Neuronal stem cell (in vitro differentiated cells): ENCODE results near the gene STUB1.

Source experiments
- DNase-seq: peaks from one replicate; pipeline ENCODE4 v3.0.0-alpha.2; 2013; ENCODE audit warnings: low spot score
- H2AFZ ChIP-seq: one replicate; pipeline ENCODE4 v1.6.1; 2013; ENCODE audit warnings: mild to moderate bottlenecking, low read length, inconsistent platforms
- H2AK5ac ChIP-seq: 2 replicates; pipeline ENCODE4 v1.6.1; 2013; ENCODE audit warnings: low read depth, mild to moderate bottlenecking, inconsistent platforms, low read length, moderate library complexity, mixed read lengths
- H2BK120ac ChIP-seq: 2 replicates; pipeline ENCODE4 v1.6.1; 2013; ENCODE audit warnings: low read depth, mild to moderate bottlenecking, inconsistent platforms, low read length, moderate library complexity, mixed read lengths
- H2BK12ac ChIP-seq: one replicate; pipeline ENCODE4 v1.6.1; 2013; ENCODE audit warnings: low read length, inconsistent platforms
- H2BK15ac ChIP-seq: 2 replicates; pipeline ENCODE4 v1.6.1; 2013; ENCODE audit warnings: mild to moderate bottlenecking, low read length, inconsistent platforms, mixed read lengths
- H2BK5ac ChIP-seq: one replicate; pipeline ENCODE4 v1.6.1; 2013; ENCODE audit warnings: inconsistent platforms, mild to moderate bottlenecking, low read length, moderate library complexity
- H3K14ac ChIP-seq: one replicate; pipeline ENCODE4 v1.6.1; 2013; ENCODE audit warnings: low read length, inconsistent platforms
- H3K18ac ChIP-seq: 2 replicates; pipeline ENCODE4 v1.6.1; 2013; ENCODE audit warnings: low read length, inconsistent platforms
- H3K23ac ChIP-seq: 2 replicates; pipeline ENCODE4 v1.6.1; 2013; ENCODE audit warnings: low read depth, mild to moderate bottlenecking, mixed read lengths, low read length, inconsistent platforms; ENCODE audit not compliant: poor library complexity
- H3K27ac ChIP-seq: replicated peaks from 3 replicates; pipeline ENCODE4 v1.5.1; 2013; ENCODE audit warnings: low read length, inconsistent platforms
- H3K27me3 ChIP-seq, 3 experiments: 2 replicates each; pipeline ENCODE4 v1.6.1; 2013; ENCODE audit warnings: low read length in 3 of 3, mild to moderate bottlenecking in 2 of 3, inconsistent platforms in 1 of 3, low read depth in 1 of 3, mixed read lengths in 1 of 3, moderate library complexity in 1 of 3; ENCODE audit not compliant: control insufficient read depth in 3 of 3, insufficient read depth in 3 of 3
- H3K36me3 ChIP-seq, 2 donors: replicated peaks in 1 of 2; 2 replicates each; pipeline ENCODE4 v1.6.1; 2013; ENCODE audit warnings: low read length in 2 of 2; ENCODE audit not compliant: control insufficient read depth in 2 of 2, insufficient read depth in 2 of 2
- H3K4ac ChIP-seq: 2 replicates; pipeline ENCODE4 v1.6.1; 2013; ENCODE audit warnings: inconsistent platforms, mild to moderate bottlenecking, low read length, moderate library complexity
- H3K4me1 ChIP-seq, 2 donors: 1 replicate in 1 of 2; 2 replicates in 1 of 2; pipeline ENCODE4 v1.6.1; 2013; ENCODE audit warnings: low read length in 2 of 2, low read depth in 1 of 2; ENCODE audit not compliant: control insufficient read depth in 2 of 2, insufficient read depth in 1 of 2
- H3K4me2 ChIP-seq: one replicate; pipeline ENCODE4 v1.6.1; 2013; ENCODE audit warnings: mild to moderate bottlenecking, low read length, inconsistent platforms; ENCODE audit not compliant: insufficient read depth, poor library complexity, severe bottlenecking
- H3K4me3 ChIP-seq, 2 donors: 2 replicates each; pipeline ENCODE4 v1.5.1; 2013; ENCODE audit warnings: low read length in 2 of 2, mild to moderate bottlenecking in 2 of 2, inconsistent platforms in 1 of 2, moderate library complexity in 1 of 2
- H3K79me1 ChIP-seq: one replicate; pipeline ENCODE4 v1.6.1; 2013; ENCODE audit warnings: low read depth, mild to moderate bottlenecking, inconsistent platforms, low read length, moderate library complexity
- H3K9ac ChIP-seq: one replicate; pipeline ENCODE4 v1.6.1; 2013; ENCODE audit warnings: mild to moderate bottlenecking, low read depth, low read length, inconsistent platforms; ENCODE audit not compliant: poor library complexity
- H3K9me3 ChIP-seq, 2 donors: replicated peaks in 1 of 2; 2 replicates each; pipeline versions ENCODE3 to v1.6.1; 2013; ENCODE audit warnings: low read length in 2 of 2, mild to moderate bottlenecking in 2 of 2, inconsistent platforms in 1 of 2, low read depth in 1 of 2, mixed read lengths in 1 of 2, moderate library complexity in 1 of 2; ENCODE audit not compliant: control insufficient read depth in 2 of 2, insufficient read depth in 1 of 2
- H4K8ac ChIP-seq: one replicate; pipeline ENCODE4 v1.6.1; 2013; ENCODE audit warnings: low read depth, mild to moderate bottlenecking, inconsistent platforms, low read length, moderate library complexity
- H4K91ac ChIP-seq: one replicate; pipeline ENCODE4 v1.6.1; 2013; ENCODE audit warnings: low read length, low read depth, mild to moderate bottlenecking, inconsistent platforms; ENCODE audit not compliant: poor library complexity
- WGBS, 2 donors: extraction: QIAGEN DNeasy Blood & Tissue Kit; methylation state at CpG; one replicate each; pipeline ENCODE4 v1.1.7; 2013; ENCODE audit warnings: missing lambda C conversion rate in 2 of 2, mixed read lengths in 1 of 2; ENCODE audit not compliant: insufficient read length in 2 of 2, insufficient replicate concordance in 1 of 2; ENCODE audit errors: extremely low coverage in 2 of 2; 5-methylcytosine and 5-hydroxymethylcytosine counted together

STUB1 gene

DNA sequence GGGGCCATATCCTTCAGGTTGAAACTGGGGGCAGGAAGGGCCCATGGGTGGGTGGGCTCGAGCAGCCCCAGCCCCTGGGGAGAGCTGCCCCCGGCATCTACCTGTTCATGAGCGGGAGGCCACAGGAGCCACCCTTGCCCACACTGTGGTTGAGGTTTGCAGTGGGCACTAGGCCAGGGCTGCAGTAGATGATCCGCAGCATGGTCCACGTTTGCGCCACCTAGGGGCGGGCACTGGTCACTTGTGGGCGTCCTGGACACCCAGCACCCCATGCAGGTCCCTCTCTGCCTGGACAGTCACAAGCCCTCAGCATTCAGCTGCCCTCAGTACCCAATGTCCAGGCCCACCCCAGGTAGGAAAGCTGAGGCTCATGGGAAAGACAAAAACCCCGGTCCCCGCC, 5.8 kb downstream of the STUB1 start:
- H3K4me1 ChIP-seq: peaks cover 11 to 22% of the 10 kb centered on the region in 2 donors
- no peak overlapping the region for H2BK5ac ChIP-seq
- H3K4me3 ChIP-seq: no peak overlapping the region
- no peak overlapping the region for H2BK15ac ChIP-seq
- H3K9me3 ChIP-seq: peaks cover 0 to 3% of the 10 kb centered on the region in 2 donors
- H4K91ac ChIP-seq: no peak overlapping the region
- H3K4me2 ChIP-seq: no peak overlapping the region
- WGBS, 2 donors: no CpG with 5 or more reads among the region's 10 CpGs
- H3K14ac ChIP-seq: no peak overlapping the region
- no peak overlapping the region for H2AFZ ChIP-seq
- H2BK12ac ChIP-seq: no peak overlapping the region
- peaks cover 43 to 66% of the 10 kb centered on the region in 2 donors for H3K36me3 ChIP-seq
- no peak overlapping the region for H2BK120ac ChIP-seq
- H2AK5ac ChIP-seq: peak overlapping the region; percentile 100
- H3K27me3 ChIP-seq: peaks cover 0 to 2% (median 0%) of the 10 kb centered on the region in 3 experiments
- no peak overlapping the region for H3K27ac ChIP-seq
- no peak overlapping the region for H3K4ac ChIP-seq
- H3K18ac ChIP-seq: no peak overlapping the region
- no peak overlapping the region for H3K9ac ChIP-seq
- H3K79me1 ChIP-seq: peaks cover 41% of the 10 kb centered on the region
- H3K23ac ChIP-seq: no peak overlapping the region
- peak overlapping the region; percentile 65 for H4K8ac ChIP-seq
- no peak for DNase-seq

DNA sequence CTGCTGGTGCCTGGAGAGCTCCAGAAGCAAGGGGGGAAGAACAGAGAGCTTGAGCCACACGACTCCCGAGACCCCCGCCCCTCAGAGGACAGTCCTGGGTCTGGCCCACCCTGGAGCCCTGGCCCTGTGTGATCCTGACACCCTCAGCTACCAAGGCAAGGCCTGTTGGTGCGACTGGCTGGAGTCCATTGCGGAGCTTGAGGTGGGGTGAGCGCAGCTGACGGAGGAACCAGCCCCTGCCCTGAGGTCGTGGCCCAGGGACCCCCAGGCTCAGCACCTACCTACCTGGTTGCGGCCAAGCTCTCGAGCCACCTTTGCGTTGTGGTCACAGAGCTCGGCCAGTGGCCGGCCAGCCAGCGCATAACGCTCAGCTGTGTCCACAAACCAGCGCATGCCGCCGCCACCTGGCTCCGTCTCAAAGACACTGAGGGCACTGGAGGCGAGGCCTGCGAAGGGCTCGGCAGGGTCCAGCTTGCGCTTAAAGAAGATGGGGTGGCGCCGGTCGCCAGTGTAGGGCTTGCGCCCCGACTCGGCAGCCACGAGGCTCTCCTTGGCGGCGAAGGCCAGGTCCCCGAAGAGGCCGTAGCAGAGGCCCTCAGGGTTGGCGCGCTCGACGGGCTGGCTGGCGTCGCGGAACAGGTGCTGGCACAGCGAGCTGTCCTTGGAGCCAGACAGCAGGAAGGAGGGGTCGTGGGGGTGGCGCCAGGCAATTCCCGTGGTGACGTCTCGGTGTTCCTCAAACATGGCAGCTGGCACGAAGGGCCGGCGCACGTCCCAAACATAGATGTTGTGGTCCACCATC, 6.5 kb downstream of the STUB1 start:
- H2BK15ac ChIP-seq: no peak overlapping the region
- peak overlapping the region; percentile 20 for H3K23ac ChIP-seq
- H2AFZ ChIP-seq: no peak overlapping the region
- no peak overlapping the region for H3K9ac ChIP-seq
- no peak overlapping the region for H4K91ac ChIP-seq
- H2BK120ac ChIP-seq: no peak overlapping the region
- no peak overlapping the region for H3K27ac ChIP-seq
- no peak overlapping the region for H3K4me2 ChIP-seq
- peaks cover 7 to 15% of the 10 kb centered on the region in 2 donors for H3K4me1 ChIP-seq
- H3K18ac ChIP-seq: no peak overlapping the region
- DNase-seq: no peak
- H3K36me3 ChIP-seq: peaks cover 38 to 59% of the 10 kb centered on the region in 2 donors
- no peak overlapping the region for H3K4ac ChIP-seq
- H3K4me3 ChIP-seq: no peak overlapping the region
- H4K8ac ChIP-seq: no peak overlapping the region
- peak overlapping the region; percentile 8 for H3K14ac ChIP-seq
- H2BK5ac ChIP-seq: peak overlapping the region; percentile 53
- H3K27me3 ChIP-seq: peaks cover 0 to 3% (median 0%) of the 10 kb centered on the region in 3 experiments
- H2AK5ac ChIP-seq: no peak overlapping the region
- H2BK12ac ChIP-seq: no peak overlapping the region
- peaks cover 37% of the 10 kb centered on the region for H3K79me1 ChIP-seq
- peaks cover 0 to 3% of the 10 kb centered on the region in 2 donors for H3K9me3 ChIP-seq
- WGBS, 2 donors: no CpG with 5 or more reads among the region's 51 CpGs

DNA sequence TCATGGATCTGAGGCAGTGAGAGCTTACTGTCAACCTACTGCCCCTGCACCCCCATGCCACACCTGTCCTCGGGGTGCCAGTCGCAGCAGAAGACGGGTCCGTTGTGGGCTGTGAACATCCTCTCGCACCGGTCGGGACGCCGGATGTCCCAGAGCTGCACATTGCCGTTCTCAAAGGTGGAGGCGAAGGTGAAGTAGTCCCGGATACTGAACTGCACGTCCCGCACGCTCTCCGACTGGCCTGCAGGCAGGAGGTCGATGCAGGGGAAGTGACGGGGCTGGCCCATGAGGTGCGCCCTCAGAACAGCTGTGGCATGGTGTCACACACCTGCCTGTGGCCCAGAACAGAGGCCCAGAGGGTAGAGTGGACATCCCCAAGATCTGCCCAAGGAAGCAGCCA, 7.3 kb downstream of the STUB1 start:
- no peak overlapping the region for H2BK15ac ChIP-seq
- H3K9me3 ChIP-seq: peaks cover 0 to 2% of the 10 kb centered on the region in 2 donors
- H3K9ac ChIP-seq: no peak overlapping the region
- H3K36me3 ChIP-seq: peaks cover 29 to 51% of the 10 kb centered on the region in 2 donors
- H4K8ac ChIP-seq: no peak overlapping the region
- H4K91ac ChIP-seq: no peak overlapping the region
- H3K14ac ChIP-seq: no peak overlapping the region
- no peak overlapping the region for H2AK5ac ChIP-seq
- no peak overlapping the region for H3K18ac ChIP-seq
- H2BK5ac ChIP-seq: peak overlapping the region; percentile 53
- no peak overlapping the region for H2BK120ac ChIP-seq
- H3K23ac ChIP-seq: peak overlapping the region; percentile 20
- no CpG with 5 or more reads among the region's 19 CpGs for WGBS, 2 donors
- peaks cover 4 to 13% of the 10 kb centered on the region in 2 donors for H3K4me1 ChIP-seq
- H3K4ac ChIP-seq: no peak overlapping the region
- H3K79me1 ChIP-seq: peaks cover 30% of the 10 kb centered on the region
- H3K27me3 ChIP-seq: peaks cover 0 to 9% (median 2%) of the 10 kb centered on the region in 3 experiments
- no peak overlapping the region for H2BK12ac ChIP-seq
- no peak overlapping the region for H3K4me2 ChIP-seq
- no peak for DNase-seq
- no peak overlapping the region for H3K27ac ChIP-seq
- H3K4me3 ChIP-seq: no peak overlapping the region
- H2AFZ ChIP-seq: no peak overlapping the region

DNA sequence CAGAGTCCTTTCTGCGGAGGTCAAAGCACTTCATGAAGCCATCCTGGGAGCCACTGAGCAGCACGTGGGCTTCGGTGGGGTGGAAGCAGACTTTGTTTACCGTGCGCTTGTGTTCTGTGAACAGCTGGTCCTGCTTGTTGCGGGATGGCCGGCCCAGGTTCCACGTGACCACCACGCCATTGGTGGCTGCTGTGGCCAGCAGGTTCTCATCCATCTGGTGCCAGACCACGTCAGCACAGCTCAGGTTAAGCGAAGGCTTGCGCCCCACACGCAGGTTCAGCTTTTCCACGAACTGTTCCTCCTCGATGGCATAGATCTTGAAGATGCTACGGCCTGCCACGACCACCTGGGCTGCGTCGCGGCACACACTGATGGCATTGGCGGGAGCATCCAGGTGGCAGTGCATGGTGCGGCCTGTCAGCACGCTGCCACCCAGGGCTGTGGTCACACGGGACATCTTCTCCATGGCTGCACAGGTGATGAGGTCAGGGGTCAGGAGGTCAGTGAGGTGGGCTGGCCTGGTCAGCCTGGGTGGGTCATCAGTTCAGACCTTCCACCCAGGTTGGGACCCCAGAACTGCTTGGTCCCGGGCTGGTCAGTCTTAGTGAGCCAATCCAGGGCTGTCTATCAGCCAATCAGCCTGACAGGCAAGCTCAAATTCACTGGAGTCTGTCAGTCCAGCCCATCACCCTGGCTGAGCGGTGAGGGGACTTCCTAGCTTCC, 9.1 kb downstream of the STUB1 start:
- no peak for DNase-seq
- H3K27me3 ChIP-seq: peaks cover 4 to 27% (median 14%) of the 10 kb centered on the region in 3 experiments
- H3K9ac ChIP-seq: peak overlapping the region; percentile 78
- peak overlapping the region; percentile 82 for H3K4me2 ChIP-seq
- no peak overlapping the region for H2BK15ac ChIP-seq
- H3K23ac ChIP-seq: peak overlapping the region; percentile 26
- H3K9me3 ChIP-seq: peaks cover 0 to 2% of the 10 kb centered on the region in 2 donors
- H3K4me3 ChIP-seq: peak overlapping the region; percentile 78 to 89
- peaks cover 4 to 9% of the 10 kb centered on the region in 2 donors for H3K4me1 ChIP-seq
- peak overlapping the region; percentile 92 for H2AFZ ChIP-seq
- no CpG with 5 or more reads among the region's 26 CpGs for WGBS, 2 donors
- H2AK5ac ChIP-seq: peak overlapping the region; percentile 33
- peaks cover 21 to 37% of the 10 kb centered on the region in 2 donors for H3K36me3 ChIP-seq
- no peak overlapping the region for H2BK120ac ChIP-seq
- H4K8ac ChIP-seq: peak overlapping the region; percentile 83
- H2BK5ac ChIP-seq: no peak overlapping the region
- H3K79me1 ChIP-seq: peaks cover 17% of the 10 kb centered on the region
- H4K91ac ChIP-seq: no peak overlapping the region
- no peak overlapping the region for H3K27ac ChIP-seq
- no peak overlapping the region for H3K4ac ChIP-seq
- H2BK12ac ChIP-seq: no peak overlapping the region
- H3K18ac ChIP-seq: no peak overlapping the region
- H3K14ac ChIP-seq: no peak overlapping the region
